Esophagus muscularis mucosa (tissue), 4 donors: Measurements from ENCODE around the gene ARF1. TPM values are rescaled to one million over a fixed set of nuclear protein-coding genes. Genes with fewer than 3 reads are reported as not detected.

ENCODE experiments used
- DNase-seq: peaks from one replicate; pipeline ENCODE4 v3.0.0-alpha.2; 2017; ENCODE audit errors: extremely low spot score
- H3K27ac ChIP-seq, 4 donors: fragments of 200-600 bp; sonication (generic); replicated peaks in 1 of 4; 1 replicate in 3 of 4; 2 replicates in 1 of 4; pipeline ENCODE4 v1.5.1; 2016 to 2019; ENCODE audit warnings: mild to moderate bottlenecking in 1 of 4
- H3K27me3 ChIP-seq, 4 donors: fragments of 200-600 bp; sonication (generic); one replicate each; pipeline versions ENCODE4 v1.5.1 to v1.6.0; 2016 to 2019
- H3K36me3 ChIP-seq, 4 donors: fragments of 200-600 bp; sonication (generic); one replicate each; pipeline ENCODE4 v1.5.1; 2016 to 2019
- H3K4me1 ChIP-seq, 4 donors: fragments of 200-600 bp; sonication (generic); one replicate each; pipeline ENCODE4 v1.5.1; 2016 to 2019
- H3K4me3 ChIP-seq, 4 donors: fragments of 200-600 bp; sonication (generic); 1 replicate in 2 of 4; 2 replicates in 2 of 4; pipeline ENCODE4 v1.5.1; 2016 to 2019; ENCODE audit warnings: mild to moderate bottlenecking in 4 of 4, moderate library complexity in 1 of 4
- H3K9me3 ChIP-seq, 4 donors: fragments of 200-600 bp; sonication (generic); 1 replicate in 3 of 4; 2 replicates in 1 of 4; pipeline ENCODE4 v1.5.1; 2016 to 2019
- CTCF ChIP-seq, 3 experiments: fragments of 200-600 bp in 2 of 3; fragments of 450-650 bp in 1 of 3; sonication (generic) in 2 of 3; IDR thresholded peaks; one replicate each; pipeline ENCODE4 v1.5.1; 2017 to 2019; ENCODE audit warnings: antibody characterized with exemption in 3 of 3, mild to moderate bottlenecking in 2 of 3, moderate library complexity in 1 of 3
- EP300 ChIP-seq: sonication (generic); formaldehyde crosslinking; IDR thresholded peaks from one replicate; pipeline ENCODE4 v1.6.1; 2017; ENCODE audit warnings: antibody characterized with exemption
- POLR2A ChIP-seq: fragments of 450-650 bp; IDR thresholded peaks from one replicate; pipeline ENCODE4 v1.6.1; 2017; ENCODE audit warnings: antibody characterized with exemption, moderate library complexity, mild to moderate bottlenecking, low read depth
- POLR2AphosphoS5 ChIP-seq, 2 donors: sonication (generic); formaldehyde crosslinking; IDR thresholded peaks; one replicate each; pipeline ENCODE4 v1.6.1; 2017; ENCODE audit warnings: antibody characterized with exemption in 2 of 2
- WGBS: methylation state at CpG from one replicate; pipeline ENCODE4 v1.1.5; 2018; 5-methylcytosine and 5-hydroxymethylcytosine counted together
- intact Hi-C: fragments of 100-400 bp; cut with DNase I; formaldehyde crosslinking; loops from one replicate; pipeline ENCODE4 v1.15.1; 2023
- total RNA-seq, 4 donors: library from RNA; depleted of rRNA; stranded (reverse); fragments of >200 nt; gene quantifications; one replicate each; pipeline versions ENCODE4 v1.1.0 to v1.2.1, GENCODE V29; 2016

The ARF1 gene
- total RNA-seq, 4 donors from 2014 or later = 238 to 392 (median 346) TPM

- TF ChIP-seq EP300 (no peak), POLR2AphosphoS5 (IDR thresholded peaks at IDR 0.05) (no peak)
- no peak for DNase-seq
- H3K27me3 ChIP-seq = peaks cover 11 to 100% (median 78%) of the 10 kb centered on the region in 4 donors
These were observed 20.3 kb upstream of the ARF1 start for GRCh38 chr1:228062085-228062791.

GRCh38 chr1:228062812-228063211, 19.7 kb upstream of the ARF1 start:
- Histone ChIP-seq H3K27ac (no peak overlapping the region), H3K9me3 (no peaks in the 10 kb centered on the region), H3K4me1 (peaks cover 8 to 23% (median 21%) of the 10 kb centered on the region in 4 donors), H3K27me3 (peaks cover 11 to 100% (median 80%) of the 10 kb centered on the region in 4 donors), H3K36me3 (no peaks in the 10 kb centered on the region), H3K4me3 (no peak overlapping the region)
- DNase-seq = no peak
- TF ChIP-seq EP300 = no peak
- TF ChIP-seq POLR2AphosphoS5 (IDR thresholded peaks at IDR 0.05) = no peak
- TF ChIP-seq POLR2A = no peak
- WGBS = 67% methylated on average over 4 of the region's 4 CpGs
- intact Hi-C loops = no loop called here

More at GRCh38 chr1:228062085-228062791, 20.3 kb upstream of the ARF1 start:
- Histone ChIP-seq H3K4me3 (no peak overlapping the region), H3K9me3 (no peaks in the 10 kb centered on the region), H3K36me3 (no peaks in the 10 kb centered on the region), H3K27ac (no peak overlapping the region), H3K4me1 (peaks cover 8 to 23% (median 21%) of the 10 kb centered on the region in 4 donors)
- intact Hi-C loops = no loop called here
- WGBS = 81% methylated on average over 3 of the region's 9 CpGs

GRCh38 chr1:228063251-228064191, 19.0 kb upstream of the ARF1 start:
- Histone ChIP-seq H3K4me1 (peaks cover 8 to 23% (median 21%) of the 10 kb centered on the region in 4 donors), H3K27ac (no peak overlapping the region), H3K36me3 (no peaks in the 10 kb centered on the region), H3K9me3 (no peaks in the 10 kb centered on the region), H3K4me3 (no peak overlapping the region), H3K27me3 (peaks cover 11 to 100% (median 78%) of the 10 kb centered on the region in 4 donors)
- TF ChIP-seq CTCF (IDR thresholded peaks at IDR 0.05) (no peak), EP300 (no peak)
- WGBS = 92% methylated on average over 7 of the region's 15 CpGs
- intact Hi-C loops = no loop called here
- no peak for DNase-seq

GRCh38 chr1:228064296-228064695, 18.2 kb upstream of the ARF1 start:
- Histone ChIP-seq H3K36me3 (no peaks in the 10 kb centered on the region), H3K9me3 (no peaks in the 10 kb centered on the region), H3K4me1 (peaks cover 8 to 20% (median 18%) of the 10 kb centered on the region in 4 donors), H3K4me3 (no peak overlapping the region), H3K27ac (no peak overlapping the region), H3K27me3 (peaks cover 8 to 100% (median 70%) of the 10 kb centered on the region in 4 donors)
- DNase-seq = no peak
- intact Hi-C loops = no loop called here
- no CpG with 5 or more reads among the region's 8 CpGs for WGBS
- no peak for TF ChIP-seq POLR2A
- no peak for TF ChIP-seq CTCF (IDR thresholded peaks at IDR 0.05)
- TF ChIP-seq EP300 = no peak
- no peak for TF ChIP-seq POLR2AphosphoS5 (IDR thresholded peaks at IDR 0.05)

- no peak for TF ChIP-seq POLR2A
- TF ChIP-seq EP300 = no peak
- TF ChIP-seq CTCF (IDR thresholded peaks at IDR 0.05) = no peak
- TF ChIP-seq POLR2AphosphoS5 (IDR thresholded peaks at IDR 0.05) = no peak
- Histone ChIP-seq H3K4me1 (peaks cover 6 to 13% (median 11%) of the 10 kb centered on the region in 4 donors), H3K4me3 (no peak overlapping the region), H3K36me3 (no peaks in the 10 kb centered on the region), H3K27ac (no peak overlapping the region), H3K9me3 (no peaks in the 10 kb centered on the region), H3K27me3 (peaks cover 7 to 100% (median 64%) of the 10 kb centered on the region in 4 donors)
- intact Hi-C loops = no loop called here
- no peak for DNase-seq
- WGBS = 87% methylated on average over 4 of the region's 15 CpGs
These were observed 17.6 kb upstream of the ARF1 start for GRCh38 chr1:228064741-228065542.
